Lower leg skin (tissue), 3 donors: ENCODE data around the gene CASS4.

ENCODE experiments used
- POLR2A ChIP-seq, 2 donors: fragments of 450-650 bp; IDR thresholded peaks; one replicate each; pipeline ENCODE4 v1.6.1; 2016 to 2017; ENCODE audit warnings: antibody characterized with exemption in 2 of 2, mild to moderate bottlenecking in 1 of 2, moderate library complexity in 1 of 2
- TF ChIP-seq, protein P1 (sequence below), 3 donors: fragments of 450-650 bp; IDR thresholded peaks; one replicate each; pipeline ENCODE4 v1.5.1; 2016; ENCODE audit warnings: antibody characterized with exemption in 3 of 3, mild to moderate bottlenecking in 3 of 3, moderate library complexity in 2 of 3

DNA sequence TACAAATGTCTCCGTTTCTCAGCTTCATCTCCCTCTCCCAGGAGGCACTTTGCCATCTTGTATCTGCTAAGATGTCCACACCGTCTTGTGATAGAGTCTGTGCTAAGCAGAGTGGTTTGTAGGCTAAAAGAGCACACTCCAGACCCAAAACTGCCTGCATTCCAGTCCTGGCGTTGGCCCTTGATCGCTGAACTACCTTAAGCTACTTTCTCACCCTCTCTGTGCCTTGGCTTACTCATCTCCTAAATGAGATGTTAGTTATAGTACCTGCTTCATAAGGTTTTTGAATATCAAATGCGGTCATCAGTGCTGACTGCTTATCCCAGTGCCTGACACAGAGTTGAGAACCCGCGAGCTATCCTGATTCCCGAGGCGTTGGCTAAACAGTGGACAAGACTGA is 14.0 kb downstream of the CASS4 start:
- TF ChIP-seq POLR2A (IDR thresholded peaks at IDR 0.05): no peak
- TF ChIP-seq, protein P1, sequence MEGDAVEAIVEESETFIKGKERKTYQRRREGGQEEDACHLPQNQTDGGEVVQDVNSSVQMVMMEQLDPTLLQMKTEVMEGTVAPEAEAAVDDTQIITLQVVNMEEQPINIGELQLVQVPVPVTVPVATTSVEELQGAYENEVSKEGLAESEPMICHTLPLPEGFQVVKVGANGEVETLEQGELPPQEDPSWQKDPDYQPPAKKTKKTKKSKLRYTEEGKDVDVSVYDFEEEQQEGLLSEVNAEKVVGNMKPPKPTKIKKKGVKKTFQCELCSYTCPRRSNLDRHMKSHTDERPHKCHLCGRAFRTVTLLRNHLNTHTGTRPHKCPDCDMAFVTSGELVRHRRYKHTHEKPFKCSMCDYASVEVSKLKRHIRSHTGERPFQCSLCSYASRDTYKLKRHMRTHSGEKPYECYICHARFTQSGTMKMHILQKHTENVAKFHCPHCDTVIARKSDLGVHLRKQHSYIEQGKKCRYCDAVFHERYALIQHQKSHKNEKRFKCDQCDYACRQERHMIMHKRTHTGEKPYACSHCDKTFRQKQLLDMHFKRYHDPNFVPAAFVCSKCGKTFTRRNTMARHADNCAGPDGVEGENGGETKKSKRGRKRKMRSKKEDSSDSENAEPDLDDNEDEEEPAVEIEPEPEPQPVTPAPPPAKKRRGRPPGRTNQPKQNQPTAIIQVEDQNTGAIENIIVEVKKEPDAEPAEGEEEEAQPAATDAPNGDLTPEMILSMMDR (IDR thresholded peaks at IDR 0.05): no peak
